K562 (cell line): ENCODE data around the gene ELAC1. TPM values are rescaled to one million over a fixed set of nuclear protein-coding genes. Genes with fewer than 3 reads are reported as not detected.

Experiments used
- CBX3 ChIP-seq, 2 experiments: IDR thresholded peaks; 1 replicate in 1 of 2; 2 replicates in 1 of 2; pipeline ENCODE4 v1.6.1; 2012; ENCODE audit warnings: inconsistent platforms in 2 of 2, low read length in 2 of 2, borderline replicate concordance in 1 of 2, control low read depth in 1 of 2
- COPS2 ChIP-seq: fragments of 450-650 bp; conservative IDR thresholded peaks from 2 replicates; pipeline ENCODE4 v1.6.1; 2016; ENCODE audit warnings: mild to moderate bottlenecking, moderate library complexity
- DIDO1 ChIP-seq: fragments of 450-650 bp; IDR thresholded peaks from 2 replicates; pipeline ENCODE4 v1.6.1; 2016; ENCODE audit warnings: low read depth, missing biosample characterization, missing genetic modification characterization
- DMBX1 ChIP-seq: fragments of 250-450 bp; sonication (Bioruptor Pico); IDR thresholded peaks from 2 replicates; pipeline ENCODE4 v1.8.0; 2022; ENCODE audit warnings: inconsistent platforms, mild to moderate bottlenecking, moderate library complexity, borderline replicate concordance
- DPF2 ChIP-seq: fragments of 450-650 bp; IDR thresholded peaks from 2 replicates; pipeline ENCODE4 v1.6.1; 2016
- ETV6 ChIP-seq, 3 experiments: fragments of 150-350 bp in 1 of 3; sonication (generic) in 1 of 3; formaldehyde crosslinking in 1 of 3; IDR thresholded peaks; 2 replicates each; pipeline versions ENCODE4 v1.6.1 to v1.8.0; 2014 to 2022; ENCODE audit warnings: borderline replicate concordance in 2 of 3, low read depth in 2 of 3, antibody characterized with exemption in 1 of 3, low read length in 1 of 3, mild to moderate bottlenecking in 1 of 3, missing genetic modification reagents in 1 of 3
- FOSL1 ChIP-seq: fragments of 200-800 bp; sonication (Bioruptor generic); conservative IDR thresholded peaks from 2 replicates; pipeline ENCODE4 v1.6.1; 2016; ENCODE audit warnings: missing genetic modification characterization, missing compliant biosample characterization
- JUN ChIP-seq, 2 experiments: sonication (generic) in 1 of 2; formaldehyde crosslinking in 1 of 2; IDR thresholded peaks; 2 replicates each; pipeline versions ENCODE4 v1.6.1 to v1.8.0; 2012 to 2022; ENCODE audit warnings: borderline replicate concordance in 2 of 2, mild to moderate bottlenecking in 2 of 2, improper control_type of control experiment in 1 of 2, low read depth in 1 of 2, low read length in 1 of 2, missing genetic modification reagents in 1 of 2
- JUND ChIP-seq, 2 experiments: IDR thresholded peaks; 2 replicates in 1 of 2; 3 replicates in 1 of 2; pipeline ENCODE4 v1.6.1; 2011; ENCODE audit warnings: borderline replicate concordance in 2 of 2, low read depth in 2 of 2, low read length in 2 of 2, improper control_type of control experiment in 1 of 2, missing biosample characterization in 1 of 2, missing genetic modification characterization in 1 of 2, missing genetic modification reagents in 1 of 2
- MAFK ChIP-seq: IDR thresholded peaks from 2 replicates; pipeline ENCODE4 v1.6.1; 2011; ENCODE audit warnings: low read length, improper control_type of control experiment
- MCM3 ChIP-seq: fragments of 450-650 bp; IDR thresholded peaks from 2 replicates; pipeline ENCODE4 v1.6.1; 2016
- MEF2A ChIP-seq: IDR thresholded peaks from 2 replicates; pipeline ENCODE4 v1.6.1; 2011; ENCODE audit warnings: low read depth, mild to moderate bottlenecking, low read length, moderate library complexity; ENCODE audit not compliant: control insufficient read depth
- NEUROD1 ChIP-seq: fragments of 150-350 bp; IDR thresholded peaks from 2 replicates; pipeline ENCODE4 v1.6.1; 2014; ENCODE audit warnings: borderline replicate concordance, low read length, low read depth; ENCODE audit not compliant: partially characterized antibody
- PHB ChIP-seq: fragments of 250-450 bp; sonication (Bioruptor Pico); IDR thresholded peaks from 2 replicates; pipeline ENCODE4 v1.5.0; 2021
- SOX6 ChIP-seq: fragments of 450-650 bp; IDR thresholded peaks from 2 replicates; pipeline ENCODE4 v1.6.1; 2014; ENCODE audit warnings: mild to moderate bottlenecking
- TEAD4 ChIP-seq, 2 experiments: sonication (generic) in 1 of 2; formaldehyde crosslinking in 1 of 2; IDR thresholded peaks; 2 replicates each; pipeline versions ENCODE4 v1.6.1 to v1.8.0; 2012 to 2022; ENCODE audit warnings: borderline replicate concordance in 1 of 2, inconsistent platforms in 1 of 2, low read length in 1 of 2, mild to moderate bottlenecking in 1 of 2, missing genetic modification reagents in 1 of 2
- TRIM28 ChIP-seq: fragments of 450-650 bp; IDR thresholded peaks from 2 replicates; pipeline ENCODE4 v1.6.1; 2017
- ZNF324 ChIP-seq: fragments of 250-450 bp; sonication (Bioruptor Pico); IDR thresholded peaks from 2 replicates; pipeline ENCODE4 v1.4.0; 2020; ENCODE audit warnings: mild to moderate bottlenecking
- ZNF384 ChIP-seq: IDR thresholded peaks from 2 replicates; pipeline ENCODE4 v1.6.1; 2012; ENCODE audit warnings: low read depth, low read length, improper control_type of control experiment
- polyA plus RNA-seq, 8 experiments: library from polyadenylated mRNA; depleted of rRNA in 4 of 8; stranded (reverse) in 5 of 8; unstranded in 3 of 8; fragments of >200 nt; fragmentation: Nextera tagmentation in 2 of 8; fragmentation: Illumina TruSeq in 1 of 8; extraction: Ambion mirVana in 2 of 8; extraction: Trizol in 1 of 8; gene quantifications; 2 replicates each; pipeline versions ENCODE4 v1.2.1 to v1.2.3, GENCODE V29; 2011 to 2014; ENCODE audit warnings: inconsistent platforms in 1 of 8, missing spikeins in 1 of 8
- total RNA-seq, 7 experiments: library from RNA; depleted of rRNA in 6 of 7; stranded (reverse); fragments of >200 nt in 6 of 7; fragmentation: Illumina TruSeq in 2 of 7; extraction: Trizol in 2 of 7; gene quantifications; 2 replicates each; pipeline versions ENCODE4 v1.2.1 to v1.2.3, GENCODE V29; 2011 to 2021; ENCODE audit warnings: low replicate concordance in 1 of 7
- TF ChIP-seq, protein P1 (sequence below): sonication (generic); formaldehyde crosslinking; IDR thresholded peaks from 2 replicates; pipeline ENCODE4 v1.8.0; 2022; ENCODE audit warnings: mild to moderate bottlenecking, missing genetic modification reagents
- TF ChIP-seq, protein P2 (sequence below): sonication (generic); formaldehyde crosslinking; IDR thresholded peaks from 2 replicates; pipeline ENCODE4 v1.8.0; 2022; ENCODE audit warnings: mild to moderate bottlenecking, missing genetic modification reagents
- TF ChIP-seq, protein P3 (sequence below): fragments of 450-650 bp; IDR thresholded peaks from 2 replicates; pipeline ENCODE4 v1.6.1; 2018; ENCODE audit warnings: mild to moderate bottlenecking, low read depth; ENCODE audit not compliant: partially characterized antibody

ELAC1 gene
- total and polyA plus RNA-seq, 9 of the 15 experiments (the other 6 are each of a cell fraction or from before 2014, with no cell fraction given), result 3.7 to 7.7 (median 4.9) TPM

DNA sequence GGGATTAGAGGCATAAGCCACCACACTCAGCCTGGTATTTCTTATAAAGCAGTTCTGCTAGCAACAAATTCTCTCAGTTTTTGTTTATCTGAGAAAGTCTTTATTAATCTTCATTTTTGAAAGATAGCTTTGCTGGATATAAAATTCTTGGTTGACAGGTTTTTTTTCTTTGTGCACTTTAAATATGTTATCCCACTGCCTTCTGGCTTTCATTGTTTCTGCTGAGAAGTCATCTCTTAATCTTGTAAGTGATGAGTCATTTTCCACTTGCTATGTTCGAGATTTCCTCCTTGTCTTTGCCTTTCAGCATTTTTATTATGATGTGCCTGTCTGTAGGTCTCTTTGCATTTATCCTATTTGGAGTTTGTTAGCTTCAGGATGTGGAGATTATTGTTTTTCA is 5.9 kb upstream of the ELAC1 start (continued):
- 0 out of 2 replicates have a peak, but pooled peaks have one; percentile 11 for TF ChIP-seq MEF2A
- no peak for TF ChIP-seq NEUROD1
- peak; percentile 98 for TF ChIP-seq TRIM28
- no peak for TF ChIP-seq DMBX1 (CRISPR knock-in tag)
- 0 out of 2 replicates have a peak, but pooled peaks have one; percentile 8 for TF ChIP-seq TEAD4 (IDR thresholded peaks at IDR 0.05; ENCODE audit: low read length)
- TF ChIP-seq TEAD4 (CRISPR knock-in tag; IDR thresholded peaks at IDR 0.05; ENCODE audit: borderline replicate concordance), result no peak
- no peak for TF ChIP-seq MCM3
- TF ChIP-seq, protein P1, sequence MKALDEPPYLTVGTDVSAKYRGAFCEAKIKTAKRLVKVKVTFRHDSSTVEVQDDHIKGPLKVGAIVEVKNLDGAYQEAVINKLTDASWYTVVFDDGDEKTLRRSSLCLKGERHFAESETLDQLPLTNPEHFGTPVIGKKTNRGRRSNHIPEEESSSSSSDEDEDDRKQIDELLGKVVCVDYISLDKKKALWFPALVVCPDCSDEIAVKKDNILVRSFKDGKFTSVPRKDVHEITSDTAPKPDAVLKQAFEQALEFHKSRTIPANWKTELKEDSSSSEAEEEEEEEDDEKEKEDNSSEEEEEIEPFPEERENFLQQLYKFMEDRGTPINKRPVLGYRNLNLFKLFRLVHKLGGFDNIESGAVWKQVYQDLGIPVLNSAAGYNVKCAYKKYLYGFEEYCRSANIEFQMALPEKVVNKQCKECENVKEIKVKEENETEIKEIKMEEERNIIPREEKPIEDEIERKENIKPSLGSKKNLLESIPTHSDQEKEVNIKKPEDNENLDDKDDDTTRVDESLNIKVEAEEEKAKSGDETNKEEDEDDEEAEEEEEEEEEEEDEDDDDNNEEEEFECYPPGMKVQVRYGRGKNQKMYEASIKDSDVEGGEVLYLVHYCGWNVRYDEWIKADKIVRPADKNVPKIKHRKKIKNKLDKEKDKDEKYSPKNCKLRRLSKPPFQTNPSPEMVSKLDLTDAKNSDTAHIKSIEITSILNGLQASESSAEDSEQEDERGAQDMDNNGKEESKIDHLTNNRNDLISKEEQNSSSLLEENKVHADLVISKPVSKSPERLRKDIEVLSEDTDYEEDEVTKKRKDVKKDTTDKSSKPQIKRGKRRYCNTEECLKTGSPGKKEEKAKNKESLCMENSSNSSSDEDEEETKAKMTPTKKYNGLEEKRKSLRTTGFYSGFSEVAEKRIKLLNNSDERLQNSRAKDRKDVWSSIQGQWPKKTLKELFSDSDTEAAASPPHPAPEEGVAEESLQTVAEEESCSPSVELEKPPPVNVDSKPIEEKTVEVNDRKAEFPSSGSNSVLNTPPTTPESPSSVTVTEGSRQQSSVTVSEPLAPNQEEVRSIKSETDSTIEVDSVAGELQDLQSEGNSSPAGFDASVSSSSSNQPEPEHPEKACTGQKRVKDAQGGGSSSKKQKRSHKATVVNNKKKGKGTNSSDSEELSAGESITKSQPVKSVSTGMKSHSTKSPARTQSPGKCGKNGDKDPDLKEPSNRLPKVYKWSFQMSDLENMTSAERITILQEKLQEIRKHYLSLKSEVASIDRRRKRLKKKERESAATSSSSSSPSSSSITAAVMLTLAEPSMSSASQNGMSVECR (CRISPR knock-in tag), result no peak
- TF ChIP-seq, protein P2, sequence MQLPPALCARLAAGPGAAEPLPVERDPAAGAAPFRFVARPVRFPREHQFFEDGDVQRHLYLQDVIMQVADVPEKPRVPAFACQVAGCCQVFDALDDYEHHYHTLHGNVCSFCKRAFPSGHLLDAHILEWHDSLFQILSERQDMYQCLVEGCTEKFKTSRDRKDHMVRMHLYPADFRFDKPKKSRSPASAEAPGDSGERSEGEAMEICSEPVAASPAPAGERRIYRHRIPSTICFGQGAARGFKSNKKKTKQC (CRISPR knock-in tag), result no peak
- TF ChIP-seq MAFK, result 0 out of 2 replicates have a peak, but pooled peaks have one; percentile 3
- TF ChIP-seq ZNF384, result peak; percentile 76
- no peak for TF ChIP-seq PHB (CRISPR knock-in tag)
- no peak for TF ChIP-seq ZNF324 (CRISPR knock-in tag)
- no peak for TF ChIP-seq COPS2
- TF ChIP-seq ETV6 (IDR thresholded peaks at IDR 0.05; ENCODE audit: borderline replicate concordance in 1 of 2, low read depth in 2 of 2, low read length in 1 of 2), result no peak
- TF ChIP-seq ETV6 (CRISPR knock-in tag; IDR thresholded peaks at IDR 0.05; ENCODE audit: borderline replicate concordance), result no peak
- no peak for TF ChIP-seq DIDO1 (tag)
- TF ChIP-seq JUND (IDR thresholded peaks at IDR 0.05; ENCODE audit: borderline replicate concordance, low read depth, low read length), result peak; percentile 91
- peak; percentile 88 for TF ChIP-seq JUND (tag; IDR thresholded peaks at IDR 0.05; ENCODE audit: borderline replicate concordance, low read depth, low read length)
- TF ChIP-seq SOX6, result no peak
- TF ChIP-seq, protein P3, sequence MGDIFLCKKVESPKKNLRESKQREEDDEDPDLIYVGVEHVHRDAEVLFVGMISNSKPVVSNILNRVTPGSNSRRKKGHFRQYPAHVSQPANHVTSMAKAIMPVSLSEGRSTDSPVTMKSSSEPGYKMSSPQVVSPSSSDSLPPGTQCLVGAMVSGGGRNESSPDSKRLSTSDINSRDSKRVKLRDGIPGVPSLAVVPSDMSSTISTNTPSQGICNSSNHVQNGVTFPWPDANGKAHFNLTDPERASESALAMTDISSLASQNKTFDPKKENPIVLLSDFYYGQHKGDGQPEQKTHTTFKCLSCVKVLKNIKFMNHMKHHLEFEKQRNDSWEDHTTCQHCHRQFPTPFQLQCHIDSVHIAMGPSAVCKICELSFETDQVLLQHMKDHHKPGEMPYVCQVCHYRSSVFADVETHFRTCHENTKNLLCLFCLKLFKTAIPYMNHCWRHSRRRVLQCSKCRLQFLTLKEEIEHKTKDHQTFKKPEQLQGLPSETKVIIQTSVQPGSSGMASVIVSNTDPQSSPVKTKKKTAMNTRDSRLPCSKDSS, result peak; percentile 94
- peak; percentile 45; the same call in 1 of the 2 replicates for TF ChIP-seq DPF2
- peak; percentile 72; the same call in 1 of the 2 replicates for TF ChIP-seq JUN (IDR thresholded peaks at IDR 0.05; ENCODE audit: borderline replicate concordance, low read depth, low read length)
- TF ChIP-seq JUN (CRISPR knock-in tag; IDR thresholded peaks at IDR 0.05; ENCODE audit: borderline replicate concordance), result no peak
- TF ChIP-seq CBX3 (IDR thresholded peaks at IDR 0.05; ENCODE audit: borderline replicate concordance in 1 of 2, low read length in 2 of 2), result peak in 1 of 2 experiments; percentile 99; a peak in 2 of 3 replicates
- peak; percentile 82 for TF ChIP-seq FOSL1 (tag)
